GM12864 (cell line): ENCODE data around the gene ETV4.
A peak's percentile ranks its signal among the peaks of the same experiment; 100 is the strongest.

Experiments
- DNase-seq: peaks from one replicate; pipeline ENCODE4 v3.0.0-alpha.2; 2011; ENCODE audit warnings: low read depth
- H3K4me3 ChIP-seq: 2 replicates; pipeline ENCODE4 v1.5.1; 2011; ENCODE audit warnings: mild to moderate bottlenecking, low read depth, low read length, control low read depth
- CTCF ChIP-seq: IDR thresholded peaks from 2 replicates; pipeline ENCODE4 v1.5.1; 2011; ENCODE audit warnings: low read depth, mild to moderate bottlenecking, moderate library complexity, low read length, control low read depth, inconsistent platforms; ENCODE audit errors: missing control alignments

The ETV4 gene

GRCh38 chr17:43528319-43528987 lies 17.7 kb downstream of the ETV4 start:
- no peak for DNase-seq
- TF ChIP-seq CTCF = no peak

GRCh38 chr17:43526886-43527648 lies 19.1 kb downstream of the ETV4 start:
- TF ChIP-seq CTCF = no peak
- no peak overlapping the region for H3K4me3 ChIP-seq
- no peak for DNase-seq

More at GRCh38 chr17:43528319-43528987, 17.7 kb downstream of the ETV4 start:
- no peak overlapping the region for H3K4me3 ChIP-seq

GRCh38 chr17:43524945-43525575 lies 21.1 kb downstream of the ETV4 start:
- TF ChIP-seq CTCF = no peak
- no peak for DNase-seq
- no peak overlapping the region for H3K4me3 ChIP-seq

- DNase-seq = no peak
- TF ChIP-seq CTCF = no peak
- H3K4me3 ChIP-seq = no peak overlapping the region
These were observed 24.8 kb downstream of the ETV4 start for GRCh38 chr17:43521389-43521788.

- peak; percentile 27 for DNase-seq
- TF ChIP-seq CTCF = no peak
- H3K4me3 ChIP-seq = no peak overlapping the region
These were observed 28.3 kb downstream of the ETV4 start for GRCh38 chr17:43517615-43518386.

GRCh38 chr17:43517161-43517560 lies 29.0 kb downstream of the ETV4 start:
- H3K4me3 ChIP-seq = no peak overlapping the region
- TF ChIP-seq CTCF = no peak
- peak; percentile 19 for DNase-seq
